COLO668 (cell line): ENCODE results near the gene SLF2.

Experiments
- DNase-seq: peaks from one replicate; lab custom pipeline; 2025; ENCODE audit not compliant: unreplicated experiment; lab: John Stamatoyannopoulos, UW

Gene SLF2

DNA sequence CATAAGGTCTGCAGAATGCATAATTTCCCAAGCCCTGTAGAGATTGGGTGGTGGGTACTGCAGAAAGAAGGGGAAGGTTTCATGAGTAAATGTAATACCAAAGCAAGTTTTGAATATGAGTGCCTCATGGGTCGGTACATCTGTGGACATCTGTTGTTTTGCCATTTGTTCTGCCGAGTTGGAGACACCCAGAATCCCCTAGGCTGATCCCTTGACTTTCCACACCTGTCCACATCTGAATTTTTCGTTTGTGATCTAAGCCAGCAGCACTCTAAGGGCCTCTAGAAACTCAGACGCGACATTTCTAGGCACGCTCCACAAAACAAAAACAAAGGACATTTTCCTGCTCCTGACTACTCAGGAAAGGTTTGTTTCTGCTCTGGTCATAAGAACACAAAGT lies 11.7 kb upstream of the SLF2 start:
- no peak for DNase-seq

DNA sequence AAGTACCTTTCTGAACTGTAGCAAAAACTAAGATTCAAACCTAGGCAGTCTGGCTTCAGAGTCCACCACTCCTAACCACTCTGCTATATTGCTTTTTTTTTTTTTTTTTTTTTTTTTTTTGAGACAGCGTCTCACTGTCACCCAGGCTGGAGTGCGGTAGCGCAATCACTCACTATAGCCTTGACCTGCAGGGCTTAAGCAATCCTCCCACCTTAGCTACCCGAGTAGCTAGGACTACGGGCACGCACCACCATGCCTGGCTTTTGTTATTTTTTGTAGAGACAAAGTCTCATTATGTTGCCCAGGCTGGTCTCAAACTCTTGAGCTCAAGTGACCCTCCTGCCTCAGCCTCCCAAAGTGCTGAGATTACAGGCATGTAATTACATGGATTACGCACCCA lies 10.1 kb upstream of the SLF2 start:
- DNase-seq = no peak

DNA sequence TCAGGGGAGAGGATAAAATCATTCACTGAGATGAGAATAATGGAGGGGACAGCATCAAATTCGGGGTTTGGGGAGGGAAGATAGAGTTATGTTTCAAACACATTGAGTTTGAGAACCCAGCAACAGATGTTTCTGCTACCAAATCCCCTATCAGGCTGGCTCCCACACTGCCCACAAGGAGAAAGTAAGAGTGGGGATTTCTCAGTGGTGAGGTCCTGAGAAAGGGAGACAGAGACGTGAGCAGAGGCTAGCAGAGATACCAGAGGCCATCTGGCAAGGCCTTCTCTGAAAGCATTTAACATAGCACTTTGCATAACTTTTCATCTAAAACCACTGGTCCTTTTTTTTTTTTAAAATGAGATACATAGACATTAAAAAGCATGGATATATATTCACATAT lies 7.8 kb upstream of the SLF2 start:
- no peak for DNase-seq

DNA sequence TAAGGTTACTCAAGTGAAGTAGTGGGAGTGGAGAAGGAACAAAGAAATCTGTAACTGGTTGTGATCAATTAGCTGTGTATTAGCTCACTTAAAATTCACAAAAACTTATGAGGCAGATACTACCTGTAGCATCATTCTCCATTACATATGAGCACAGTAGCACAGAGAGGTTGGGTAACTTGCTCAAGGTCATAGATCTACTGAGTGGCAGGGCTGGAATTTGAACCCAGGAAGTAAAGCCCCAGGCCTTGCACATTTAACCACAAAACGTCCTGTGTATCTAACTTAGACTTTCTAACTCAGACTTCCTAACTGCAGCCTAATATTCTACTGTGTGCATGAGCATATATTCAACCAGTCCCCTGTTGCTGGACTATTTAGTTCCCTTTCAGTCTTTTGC lies 5.6 kb upstream of the SLF2 start:
- DNase-seq = no peak

DNA sequence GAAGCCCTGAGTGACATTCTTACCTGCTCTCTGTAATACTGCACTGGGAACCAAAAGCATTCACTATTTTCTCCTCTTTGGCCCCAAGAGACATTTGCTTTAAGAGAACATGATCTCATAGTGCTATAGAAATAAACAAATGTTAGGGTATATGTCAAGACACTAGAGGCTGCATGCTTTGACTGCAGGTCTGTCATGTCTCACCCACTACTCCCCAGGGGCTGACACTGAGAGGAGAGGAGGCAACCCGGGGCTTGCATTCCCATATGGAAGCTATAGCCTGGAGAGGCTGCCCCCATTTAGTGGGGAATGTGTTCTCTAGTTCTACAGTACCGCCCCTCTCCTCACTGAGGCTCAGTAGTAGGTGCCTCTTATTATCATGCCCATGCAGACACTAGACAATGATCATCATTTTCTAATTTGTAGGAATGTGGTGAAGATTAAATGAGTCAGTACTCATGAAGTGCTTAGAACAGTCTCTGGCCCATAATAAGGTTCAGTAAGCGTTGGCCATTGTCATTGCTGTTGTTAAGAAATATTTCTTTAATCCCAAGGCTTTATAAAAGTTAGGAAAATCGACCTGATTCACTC lies 4.9 kb upstream of the SLF2 start:
- no peak for DNase-seq

DNA sequence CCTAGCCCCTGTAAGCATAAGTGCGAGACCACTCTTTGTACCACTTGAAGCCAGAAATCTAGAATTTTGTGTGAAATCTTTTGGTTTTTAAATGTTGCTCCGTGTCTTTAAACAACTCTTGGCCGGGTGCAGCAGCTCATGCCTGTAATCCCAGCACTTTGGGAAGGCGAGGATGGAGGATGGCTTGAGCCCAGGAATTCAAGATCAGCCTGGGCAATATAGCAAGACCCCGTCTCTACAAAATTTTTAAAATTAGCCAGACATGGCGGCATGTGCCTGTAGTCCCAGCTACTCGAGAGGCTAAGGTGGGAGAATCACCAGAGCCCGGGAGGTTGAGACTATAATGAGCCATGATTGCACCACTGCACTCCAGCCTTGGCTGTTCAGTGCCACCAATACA lies 4.4 kb upstream of the SLF2 start:
- no peak for DNase-seq

DNA sequence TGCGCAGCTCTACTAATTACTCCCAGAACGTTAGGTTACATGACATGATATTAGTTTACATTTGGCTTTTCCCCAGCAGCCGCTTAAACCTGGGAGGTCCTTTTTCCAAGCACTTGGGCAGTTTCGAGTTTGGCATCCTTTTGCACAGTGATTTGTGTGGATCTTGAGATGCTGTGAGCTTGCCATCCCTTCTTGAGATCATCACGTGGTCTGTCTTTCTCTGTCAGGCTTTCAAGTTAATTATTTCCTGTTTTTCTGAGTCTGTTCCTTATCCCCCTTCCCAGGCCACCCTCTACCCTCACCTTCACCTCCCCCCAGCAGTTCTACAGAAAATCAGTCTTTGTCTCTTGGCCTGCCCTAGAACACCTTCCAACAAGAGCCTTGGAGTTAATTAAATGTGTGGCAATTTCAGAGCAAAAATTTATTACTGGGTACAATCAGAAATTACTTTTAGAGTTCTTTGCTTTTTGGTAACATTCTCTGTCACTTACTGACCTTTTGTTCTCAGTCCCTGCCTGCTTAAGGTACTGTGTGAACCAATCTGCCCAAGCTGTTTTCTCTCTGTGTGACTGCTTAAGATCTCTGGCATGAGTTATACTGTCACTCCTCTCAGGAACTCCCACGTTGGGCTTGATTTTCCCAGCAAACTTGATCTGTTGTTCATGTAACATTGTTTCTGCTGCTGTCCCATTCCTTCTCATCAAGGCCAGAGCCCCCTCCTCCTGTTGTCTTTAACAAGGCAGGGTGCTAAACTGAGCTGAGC lies 3.1 kb upstream of the SLF2 start:
- DNase-seq = no peak

DNA sequence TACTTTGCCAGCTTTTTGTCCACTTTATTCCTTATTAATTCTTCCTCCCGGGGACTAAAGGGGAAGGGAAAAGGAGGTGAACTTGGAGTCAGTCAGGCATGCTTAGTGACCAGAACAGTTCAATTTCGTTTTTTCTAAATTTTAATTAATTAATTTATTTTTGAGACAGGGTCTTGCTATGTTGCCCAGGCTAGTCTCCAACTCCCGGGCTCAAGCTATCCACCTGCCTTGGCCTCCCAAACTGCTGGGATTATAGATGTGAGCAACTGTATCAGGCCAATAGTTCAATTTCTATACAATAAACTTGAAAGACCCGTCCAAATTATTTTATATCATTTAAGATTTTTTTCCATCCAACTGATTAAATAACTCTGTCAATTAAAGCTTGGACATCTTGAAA lies 1.3 kb upstream of the SLF2 start:
- no peak for DNase-seq

DNA sequence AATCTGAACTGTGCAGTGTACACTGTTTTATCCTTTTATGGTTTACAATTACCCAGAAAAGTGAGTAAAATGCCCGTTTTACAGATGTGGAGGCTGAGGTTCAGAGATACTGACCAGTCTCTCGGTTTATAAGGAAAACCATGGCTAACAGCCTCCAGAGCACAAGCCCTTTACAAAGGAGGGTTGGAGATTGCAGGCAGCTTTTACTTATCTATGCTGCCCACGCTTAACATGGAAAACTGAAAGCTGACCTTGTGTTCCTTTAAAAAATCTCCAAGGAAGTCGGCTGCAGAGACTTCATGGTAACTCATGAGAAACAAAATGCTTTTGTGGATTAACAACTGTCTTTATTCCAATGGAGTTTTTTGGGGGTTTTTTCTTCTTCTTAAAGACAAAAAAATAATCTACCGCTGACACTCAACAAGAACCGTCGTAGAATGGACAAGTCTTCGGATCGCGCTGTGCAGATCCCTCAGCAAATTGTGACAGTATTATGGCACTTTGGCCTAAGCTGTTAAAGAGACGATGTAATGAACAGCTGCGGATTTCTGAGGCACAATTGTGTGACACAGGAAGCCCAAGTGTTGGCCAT lies 654 bp upstream of the SLF2 start:
- no peak for DNase-seq

DNA sequence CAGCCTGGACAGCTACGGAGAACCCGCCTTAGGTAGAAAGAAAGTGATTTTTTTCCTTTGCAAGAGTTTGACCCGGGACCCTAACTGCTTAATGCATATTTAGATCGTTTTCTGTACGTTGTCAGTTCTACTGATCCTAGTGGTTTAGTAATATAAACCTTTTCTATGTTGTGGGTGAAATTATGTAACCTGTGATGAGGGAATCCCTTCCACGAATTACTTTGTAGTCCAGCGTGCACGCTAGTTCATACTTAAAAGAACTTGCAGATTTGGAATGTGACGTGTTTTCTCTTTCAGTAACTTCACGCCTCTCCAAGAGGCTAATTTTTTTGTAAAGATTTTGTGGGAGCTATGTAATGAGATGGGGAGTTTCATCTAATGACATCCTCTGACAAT lies 705 bp downstream of the SLF2 start:
- no peak for DNase-seq

DNA sequence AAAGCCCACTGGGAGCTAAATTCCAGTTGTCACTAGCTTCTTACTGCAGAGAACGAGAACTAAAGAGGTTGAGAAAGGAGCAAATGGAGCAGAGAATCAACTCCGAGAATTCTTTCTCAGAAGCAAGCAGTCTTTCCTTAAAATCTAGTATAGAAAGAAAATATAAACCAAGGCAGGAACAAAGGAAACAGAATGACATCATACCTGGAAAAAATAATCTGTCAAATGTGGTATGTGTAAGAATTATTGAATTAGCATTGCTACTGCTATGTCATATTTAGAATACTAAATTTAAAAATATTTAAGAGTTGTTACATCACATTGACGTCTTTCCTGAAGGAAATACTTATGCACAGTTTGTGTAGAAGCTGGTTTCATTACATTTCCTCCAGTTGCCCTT lies 4.3 kb downstream of the SLF2 start:
- DNase-seq = no peak

DNA sequence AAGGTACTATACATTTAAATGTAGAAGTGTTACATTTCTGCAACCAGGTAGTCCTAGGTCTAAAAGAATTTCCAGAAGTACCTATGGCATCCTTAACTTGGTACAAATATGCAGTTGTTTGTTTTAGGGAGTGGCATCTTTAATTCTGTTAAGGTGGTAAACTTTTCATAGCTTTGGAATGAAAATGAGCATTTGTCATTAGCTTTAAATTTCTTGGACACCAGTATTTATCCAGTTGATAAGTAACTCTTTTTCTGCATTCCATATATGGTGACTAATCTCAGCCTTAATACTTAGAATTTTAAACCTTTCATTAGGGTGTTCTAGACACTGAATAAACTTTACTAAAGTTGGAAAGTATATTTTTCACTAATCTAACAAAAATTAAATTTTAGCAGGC lies 10.8 kb downstream of the SLF2 start:
- DNase-seq = no peak

DNA sequence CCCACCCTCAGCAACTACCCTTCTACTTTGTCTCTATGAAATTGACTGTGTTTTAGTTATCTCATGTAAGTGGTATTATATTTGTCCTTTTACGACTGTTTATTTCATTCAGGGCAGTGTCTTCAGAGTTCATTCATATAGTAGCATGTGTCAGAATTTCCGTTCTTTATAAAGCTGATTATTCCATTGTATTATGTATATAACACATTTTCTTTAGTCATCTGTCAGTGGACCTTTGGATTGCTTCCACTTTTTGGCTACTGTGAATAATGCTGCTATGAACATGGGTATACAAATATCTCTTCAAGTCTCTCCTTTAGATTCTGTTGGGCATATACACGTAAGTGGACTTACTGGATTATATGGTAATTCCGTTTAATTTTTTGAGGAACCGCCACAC lies 14.5 kb downstream of the SLF2 start:
- no peak for DNase-seq

DNA sequence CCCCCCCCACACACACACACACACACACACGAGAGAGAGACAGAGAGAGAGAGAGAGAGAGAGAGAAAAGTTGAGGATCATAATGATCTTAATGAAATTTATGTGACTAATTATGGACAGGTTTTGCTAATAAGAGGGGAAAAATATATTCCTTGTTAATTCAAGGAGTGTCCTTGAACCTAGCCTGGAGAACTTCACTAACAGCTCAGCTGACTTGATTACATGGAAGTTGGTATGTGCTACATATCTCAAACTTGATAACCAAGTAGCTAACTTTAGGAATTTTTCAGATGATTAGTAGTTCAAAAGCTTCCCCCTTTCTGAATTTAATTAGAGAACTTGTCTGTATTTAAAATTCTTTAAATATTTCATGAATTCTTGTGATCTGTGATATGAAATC lies 15.3 kb downstream of the SLF2 start:
- DNase-seq = no peak

DNA sequence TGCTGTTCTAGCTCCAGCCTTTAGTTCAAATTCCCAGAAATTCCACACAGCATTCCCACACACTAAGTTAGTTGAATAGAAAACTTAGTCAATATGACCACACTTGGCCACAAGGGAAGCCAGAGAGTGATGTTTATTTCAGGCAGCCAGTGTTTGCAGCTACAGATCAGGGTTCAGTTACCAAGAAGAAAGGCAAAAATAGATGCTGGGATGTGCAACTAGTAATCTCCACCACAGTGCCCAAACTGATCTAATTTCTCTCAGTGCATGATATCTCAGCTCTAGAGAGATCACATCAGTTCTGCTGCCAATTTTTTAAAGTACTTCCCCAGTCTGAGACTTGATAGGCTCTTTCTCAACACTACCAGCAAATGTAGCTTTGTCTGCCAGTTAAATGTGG lies 17.6 kb downstream of the SLF2 start:
- no peak for DNase-seq

DNA sequence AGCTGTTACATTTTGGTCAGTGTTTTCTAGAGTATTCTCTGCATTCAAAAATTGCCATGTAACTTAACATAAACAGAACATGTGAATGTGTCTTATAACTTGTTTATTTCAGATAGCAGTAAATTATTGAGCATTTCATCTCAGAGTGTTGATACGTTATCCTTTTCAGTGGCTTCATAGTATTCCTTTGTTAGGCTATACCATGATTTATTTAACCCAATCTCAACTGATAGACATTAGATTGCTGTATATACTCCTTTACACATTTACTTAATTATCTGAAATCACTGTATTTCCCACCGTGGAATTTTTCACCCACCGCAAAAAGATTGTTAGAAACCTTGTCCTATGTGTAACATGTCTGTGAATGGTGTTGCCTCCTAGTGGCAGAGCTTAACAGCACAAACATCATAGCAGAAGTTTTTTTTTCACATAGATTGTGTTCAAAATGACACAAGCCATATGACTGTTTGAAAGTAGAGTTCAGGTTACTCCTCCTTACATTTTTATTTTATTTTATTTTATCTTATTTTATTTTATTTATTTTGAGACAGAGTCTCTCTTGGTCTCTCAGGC lies 21.4 kb downstream of the SLF2 start:
- DNase-seq = no peak

DNA sequence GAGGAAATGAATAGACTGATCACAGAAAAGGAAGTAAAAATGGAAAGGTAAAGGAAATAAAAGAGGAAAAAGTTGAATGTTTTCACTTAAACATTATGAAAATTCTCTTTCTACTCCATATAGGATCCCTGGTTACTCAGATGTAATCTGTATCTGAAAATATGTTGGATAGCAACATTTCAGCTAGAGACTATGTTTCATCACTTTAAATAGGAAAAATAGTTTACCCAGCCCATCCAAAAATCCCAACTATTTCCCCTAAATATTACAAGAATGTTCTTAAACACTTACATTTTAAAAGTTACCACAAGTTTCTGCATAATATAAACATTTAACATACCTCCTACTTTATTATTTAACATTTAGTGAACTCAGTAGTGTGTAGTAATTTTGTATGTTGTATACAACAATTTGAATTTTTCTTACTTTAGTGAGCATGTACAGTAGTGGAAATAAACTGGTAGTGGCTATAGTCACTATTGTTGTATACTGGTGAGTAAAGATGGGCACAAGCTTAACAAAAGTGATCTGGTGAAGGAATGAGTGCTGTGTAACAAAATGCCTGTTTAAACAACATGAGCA lies 27.1 kb downstream of the SLF2 start:
- DNase-seq = no peak

DNA sequence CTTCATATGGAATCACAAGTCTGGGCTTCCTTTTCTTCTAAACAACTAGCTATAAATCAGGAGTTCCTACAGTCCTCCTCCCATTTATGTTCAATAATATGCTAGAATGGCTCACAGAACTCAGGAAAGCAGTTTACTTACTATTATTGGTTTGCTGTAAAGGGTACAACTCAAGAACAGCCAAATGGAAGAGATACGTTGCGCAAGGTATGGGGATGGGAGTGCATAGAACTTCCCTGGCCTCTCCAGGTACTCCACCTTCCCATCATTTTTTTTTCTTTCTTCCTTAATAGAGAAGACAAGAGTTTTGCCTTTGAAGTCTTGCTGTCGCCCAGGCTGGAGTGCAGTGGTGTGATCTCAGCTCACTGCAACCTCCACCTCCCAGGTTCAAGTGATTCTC lies 29.5 kb downstream of the SLF2 start:
- no peak for DNase-seq

DNA sequence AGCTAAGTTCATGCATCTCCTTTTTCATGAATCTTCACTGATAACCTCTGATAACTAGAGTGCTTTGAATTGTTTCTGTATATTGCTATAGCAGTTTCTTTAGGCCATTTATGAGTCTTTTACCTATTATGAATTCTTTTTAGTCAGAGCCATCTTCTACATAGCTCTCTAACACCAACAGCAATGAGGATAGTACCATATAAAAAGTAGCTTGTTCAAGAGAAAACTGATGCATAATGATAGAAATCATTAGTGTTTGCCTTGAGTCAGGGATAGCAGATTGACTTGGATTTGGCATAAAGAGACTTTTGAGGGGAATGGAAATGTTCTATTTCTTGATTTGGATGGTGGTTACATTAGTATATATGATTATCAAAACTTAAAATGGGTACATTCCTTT lies 30.7 kb downstream of the SLF2 start:
- no peak for DNase-seq

DNA sequence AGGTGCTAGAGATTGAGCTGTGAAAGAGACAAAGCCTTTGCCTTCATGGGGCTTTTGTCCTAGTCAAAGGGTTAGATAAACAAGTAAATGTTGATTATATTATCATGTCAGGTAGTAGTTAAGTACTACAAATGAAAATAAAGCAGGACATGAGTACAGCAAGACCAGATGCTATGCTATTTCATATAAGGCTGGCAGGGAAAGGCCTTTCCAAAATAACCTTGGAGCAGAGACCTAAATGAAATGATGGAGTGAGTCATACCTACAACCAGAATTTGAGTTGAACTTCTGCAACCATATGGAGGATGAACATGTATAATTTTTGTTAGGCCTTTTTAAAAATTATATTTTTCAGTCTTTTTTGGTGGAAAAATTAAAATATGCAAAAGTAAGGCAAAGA lies 33.0 kb downstream of the SLF2 start:
- DNase-seq = no peak

DNA sequence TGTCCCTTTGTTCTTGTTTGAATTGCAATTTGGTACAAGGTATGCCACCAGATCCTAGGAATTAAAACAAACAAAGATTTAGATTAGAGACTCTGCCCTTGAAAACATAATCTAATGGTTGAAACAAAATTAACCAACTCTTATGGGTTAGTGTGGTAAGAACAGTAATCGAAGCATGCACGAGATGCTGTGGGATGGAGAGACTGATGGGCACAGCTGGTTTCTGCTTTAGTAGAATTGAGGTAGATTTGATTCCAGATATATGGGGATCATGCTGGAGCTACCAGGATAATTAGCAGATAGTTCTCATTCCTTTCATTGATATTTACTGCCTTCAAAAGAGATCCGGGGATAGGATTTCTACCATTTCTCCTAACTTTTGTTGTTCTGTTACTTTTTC lies 36.2 kb downstream of the SLF2 start:
- no peak for DNase-seq

DNA sequence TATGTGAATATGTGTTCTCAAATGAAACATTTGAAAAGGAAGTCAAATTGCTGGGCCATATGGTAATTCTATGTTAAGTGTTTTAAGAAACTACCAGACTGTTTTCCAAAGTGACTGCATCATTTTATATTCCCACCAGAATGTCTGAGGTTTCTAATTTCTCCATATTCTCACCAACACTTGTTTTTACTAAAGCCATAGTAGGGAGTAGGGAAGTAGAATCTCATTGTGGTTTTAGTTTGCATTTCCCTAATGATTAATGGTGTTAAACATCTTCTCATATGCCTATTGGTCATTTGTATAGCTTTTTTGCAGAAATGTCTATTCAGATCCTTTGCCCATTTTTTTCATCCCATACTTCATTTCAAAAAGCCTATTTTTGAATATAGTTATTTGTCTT lies 47.5 kb downstream of the SLF2 start:
- DNase-seq = no peak
